HT-29 (cell line): ENCODE data around the gene MEF2A. TPM values are rescaled to one million over a fixed set of nuclear protein-coding genes. Genes with fewer than 3 reads are reported as not detected.

Experiments
- DNase-seq: peaks from one replicate; pipeline ENCODE4 v3.0.0-alpha.2; 2015; ENCODE audit warnings: low spot score
- total RNA-seq: library from RNA; depleted of rRNA; stranded (reverse); fragments of >200 nt; shearing (Covaris generic); gene quantifications from 2 replicates; pipeline ENCODE4 v1.2.3, GENCODE V29; 2014

MEF2A gene
- total RNA-seq, 1 experiment from 2014 or later, result 22.3 TPM

DNA sequence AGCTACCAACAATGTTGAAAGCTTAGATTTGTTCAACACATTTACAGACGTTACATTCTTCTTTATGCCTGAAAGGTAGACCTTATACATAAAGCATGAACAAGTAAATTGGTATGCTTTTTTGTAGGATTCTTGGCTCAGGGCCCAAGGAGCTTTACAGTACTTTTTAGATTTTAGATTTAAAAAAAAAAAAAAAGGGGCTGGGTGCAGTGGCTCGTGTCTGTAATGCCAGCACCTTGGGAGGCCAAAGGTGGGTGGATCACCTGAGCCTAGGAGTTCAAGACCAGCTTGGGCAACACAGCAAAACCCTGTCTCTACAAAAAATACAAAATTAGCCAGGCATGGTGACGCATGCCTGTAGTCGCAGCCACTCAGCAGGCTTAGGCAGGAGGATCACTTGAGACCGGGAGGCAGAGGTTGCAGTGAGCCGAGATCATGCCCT is 39.7 kb downstream of the MEF2A start:
- DNase-seq, result no peak

DNA sequence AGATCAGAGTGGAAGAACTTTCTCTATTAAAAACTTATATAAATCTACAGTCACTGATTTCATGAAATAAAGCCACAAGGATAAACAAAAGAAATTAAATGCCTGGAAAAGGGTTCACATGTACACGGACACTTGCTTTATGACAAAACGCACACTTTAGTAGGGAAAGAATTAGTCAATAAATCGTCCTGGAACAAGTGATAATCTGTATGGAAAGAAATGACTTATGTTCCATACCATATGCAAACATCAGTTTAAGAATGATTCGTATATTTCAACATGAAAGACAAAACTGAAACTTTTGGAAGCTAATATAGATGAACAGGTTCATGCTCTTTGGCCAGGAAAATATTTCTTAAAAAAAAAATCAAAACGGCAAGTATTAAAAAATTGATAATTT is 40.2 kb downstream of the MEF2A start:
- DNase-seq, result no peak

DNA sequence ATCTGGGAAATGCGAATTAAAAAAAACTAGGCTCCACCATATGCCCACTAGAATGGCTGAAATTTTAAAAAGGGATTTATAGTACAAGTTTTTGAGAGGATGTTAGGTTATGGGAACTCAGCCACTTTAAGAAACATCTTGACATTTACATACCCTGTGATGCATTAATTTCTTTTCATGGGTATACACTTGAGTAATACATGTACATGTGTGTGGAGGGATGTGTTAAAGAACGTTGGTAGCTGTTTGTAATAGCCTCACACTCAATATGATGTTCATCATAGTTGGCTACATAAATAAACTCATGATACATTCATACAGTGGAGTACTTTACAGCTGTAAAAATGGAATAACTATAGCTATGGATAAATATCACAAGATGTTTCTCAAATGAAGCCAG is 40.9 kb downstream of the MEF2A start:
- no peak for DNase-seq

DNA sequence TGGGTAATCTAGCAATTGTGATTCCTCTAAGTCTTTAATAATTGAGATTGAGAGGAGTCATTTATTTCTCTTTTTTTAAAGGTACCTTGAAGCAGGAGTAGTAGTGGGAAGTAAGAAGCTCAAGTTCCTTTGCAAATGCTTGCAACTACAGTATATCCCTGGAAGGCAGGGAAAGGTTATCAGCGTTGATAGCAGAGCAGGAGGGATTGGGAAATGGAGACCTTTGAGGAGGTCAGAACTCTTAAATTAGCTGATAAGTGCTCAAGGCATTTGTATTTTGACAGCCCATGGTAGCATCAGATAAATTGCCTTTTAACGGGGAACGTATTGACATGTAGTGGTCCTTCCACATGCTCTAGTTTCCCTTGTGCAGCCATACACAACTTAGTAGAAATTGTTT is 47.7 kb downstream of the MEF2A start:
- DNase-seq, result no peak

DNA sequence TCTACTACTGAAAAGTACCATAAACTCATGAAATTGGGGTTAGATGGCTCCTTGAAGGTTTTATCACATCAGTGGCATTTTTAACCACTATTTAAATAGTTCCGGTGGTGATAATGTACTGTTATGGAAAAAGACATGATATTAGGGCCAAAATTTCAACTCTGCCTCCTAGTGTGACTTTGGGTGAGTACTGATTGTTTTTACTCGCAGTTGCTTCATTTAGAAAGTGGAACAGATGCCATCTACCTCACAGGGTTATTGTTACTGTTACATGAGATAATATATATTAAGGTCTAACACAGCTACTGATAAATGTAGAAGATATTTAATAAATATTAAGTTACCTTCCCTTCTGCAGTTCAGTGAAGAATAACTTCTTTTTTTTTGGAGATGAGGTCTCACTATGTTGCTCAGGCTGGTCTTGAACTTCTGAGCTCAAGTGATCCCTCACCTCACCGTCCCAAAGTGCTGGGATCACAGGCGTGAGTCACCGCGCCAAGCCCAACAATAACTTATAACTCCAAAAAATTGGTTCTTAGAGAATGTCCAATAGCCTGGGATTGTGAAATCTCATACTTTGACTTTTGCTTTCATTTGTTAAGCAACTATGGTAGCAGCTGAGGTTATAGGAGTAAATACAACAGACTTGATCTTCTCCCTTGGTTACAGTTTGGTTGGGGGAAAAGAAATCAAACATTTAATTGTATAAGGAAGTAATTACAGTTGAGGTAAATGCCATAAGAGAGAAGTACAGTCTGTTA is 48.3 kb downstream of the MEF2A start:
- no peak for DNase-seq

DNA sequence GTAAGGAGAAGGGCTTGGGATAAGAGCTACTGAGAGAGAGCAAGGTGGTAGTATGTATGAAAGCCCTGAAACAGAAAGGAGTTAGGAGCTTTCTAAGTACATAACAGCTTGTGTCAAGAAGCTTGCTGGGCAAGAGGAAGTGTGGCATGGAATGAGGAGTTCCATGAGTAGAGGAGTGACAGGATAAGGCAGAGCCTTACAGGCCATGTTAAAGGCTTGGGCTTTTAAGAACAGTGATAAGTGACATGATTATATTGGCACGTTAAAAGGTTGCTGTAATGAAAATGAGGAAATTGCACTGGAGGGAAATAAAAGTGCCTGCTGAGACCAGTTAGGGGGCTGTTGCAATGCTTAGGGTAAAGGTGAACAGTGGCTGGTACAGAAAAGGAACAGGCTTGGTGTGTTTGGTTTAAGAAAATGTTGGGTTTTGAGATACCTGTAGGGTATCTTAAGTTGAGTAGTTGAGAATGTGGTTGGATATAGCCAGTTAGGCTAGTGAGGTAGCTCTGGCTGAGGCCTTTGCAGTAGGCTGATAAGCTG is 49.0 kb downstream of the MEF2A start:
- peak; percentile 30 for DNase-seq

DNA sequence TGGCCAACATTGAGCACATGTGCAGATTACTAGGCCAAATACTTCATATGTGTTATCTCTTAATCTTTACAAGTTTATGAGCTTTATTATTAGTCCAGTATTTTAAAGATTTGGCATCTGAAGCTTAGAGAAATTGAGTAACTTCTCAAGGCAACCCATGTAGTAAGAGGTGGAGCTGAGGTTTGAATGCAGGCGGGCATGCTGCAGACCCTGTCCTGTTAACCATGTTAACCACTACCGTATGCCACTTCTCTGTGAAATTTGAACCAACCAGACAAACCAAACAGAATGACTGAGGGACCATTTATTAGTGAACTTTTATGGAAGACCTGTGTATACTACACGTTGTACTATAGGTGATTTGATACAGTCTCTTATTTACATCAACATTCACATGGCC is 49.7 kb downstream of the MEF2A start:
- no peak for DNase-seq

DNA sequence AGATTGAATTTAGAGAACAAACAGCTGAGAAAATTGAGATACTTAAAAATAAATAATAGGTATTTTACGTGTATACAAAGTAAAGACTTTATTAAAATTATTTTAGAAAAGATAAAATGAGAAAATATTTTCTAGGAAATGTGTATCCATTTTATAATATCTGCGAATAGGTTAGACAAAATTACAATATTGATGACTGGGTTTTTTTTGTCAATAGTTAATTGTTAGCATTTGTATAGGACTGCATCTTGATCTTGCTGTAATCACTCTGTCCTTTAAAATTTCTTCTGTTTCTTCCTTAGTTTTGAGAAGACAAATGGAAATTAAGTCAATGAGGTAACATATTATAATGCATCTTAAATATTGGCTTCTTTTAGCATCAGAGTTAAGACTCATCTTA is 50.3 kb downstream of the MEF2A start:
- no peak for DNase-seq

DNA sequence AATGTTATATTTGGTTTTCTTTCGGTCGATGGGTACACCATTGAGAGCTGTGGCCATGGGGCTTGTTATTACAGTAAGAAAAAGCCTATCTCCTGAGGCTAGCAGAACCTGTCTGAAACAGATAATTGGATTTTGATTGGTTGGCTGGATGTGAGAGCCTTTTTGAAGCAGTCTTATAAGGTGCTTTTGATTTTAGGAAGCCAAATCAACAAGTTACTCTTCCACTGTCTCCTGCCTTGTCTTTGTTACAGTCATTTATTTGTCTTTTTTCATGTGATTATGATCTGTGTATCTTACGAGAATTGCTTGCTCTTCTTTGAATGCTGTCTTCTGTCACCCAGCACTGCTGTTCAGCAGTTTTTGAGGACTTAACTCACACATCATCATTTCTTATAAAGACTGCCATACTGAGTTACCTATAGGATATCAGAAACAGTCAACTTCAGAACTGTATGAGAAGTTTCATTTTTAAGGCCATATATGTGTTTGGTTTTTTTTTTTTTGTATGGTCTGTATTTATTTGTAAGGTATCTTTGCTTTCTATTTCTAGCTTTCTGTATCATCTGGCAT is 51.1 kb downstream of the MEF2A start:
- no peak for DNase-seq

DNA sequence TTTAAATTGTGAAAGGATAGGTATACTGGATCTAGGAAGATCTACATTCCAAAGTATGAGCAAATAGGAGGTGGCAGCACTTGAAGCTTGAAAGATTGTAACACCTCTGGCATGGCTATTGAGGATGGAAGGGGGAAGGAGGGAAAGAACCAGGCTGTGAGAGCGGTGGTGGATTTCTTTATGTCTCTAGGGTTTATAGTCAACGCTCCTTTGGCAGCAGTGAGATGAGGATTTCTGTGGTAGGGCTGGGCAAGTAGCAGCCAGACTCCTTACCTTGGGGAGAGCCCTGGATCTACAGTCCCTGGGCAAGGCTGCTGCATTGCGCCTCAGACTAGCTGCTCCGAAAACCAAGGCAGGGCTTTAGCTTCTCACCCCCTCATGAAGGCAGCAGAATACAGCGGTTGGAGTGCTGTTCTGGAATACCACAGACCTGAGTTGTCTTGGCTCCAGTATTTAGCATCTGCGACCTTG is 53.2 kb downstream of the MEF2A start:
- DNase-seq, result no peak

DNA sequence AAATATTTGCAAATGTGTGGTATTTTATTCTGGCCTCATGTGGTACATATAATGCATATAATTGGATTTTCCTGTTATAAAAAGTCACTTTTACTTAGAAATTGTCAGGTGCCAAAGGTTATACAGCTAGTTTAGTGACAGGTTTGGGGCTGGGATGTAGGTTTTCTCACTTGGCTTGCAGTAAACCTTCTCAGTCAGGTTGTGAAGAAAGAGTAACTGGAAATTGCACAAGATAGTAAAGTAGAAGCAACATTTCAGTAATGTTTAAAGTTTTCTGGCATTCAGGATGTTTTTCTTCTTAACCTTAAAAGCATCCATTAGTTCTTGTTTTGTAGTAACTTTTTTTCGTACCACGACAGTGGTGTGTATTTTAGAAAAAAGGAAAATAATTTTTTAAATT is 53.9 kb downstream of the MEF2A start:
- no peak for DNase-seq

DNA sequence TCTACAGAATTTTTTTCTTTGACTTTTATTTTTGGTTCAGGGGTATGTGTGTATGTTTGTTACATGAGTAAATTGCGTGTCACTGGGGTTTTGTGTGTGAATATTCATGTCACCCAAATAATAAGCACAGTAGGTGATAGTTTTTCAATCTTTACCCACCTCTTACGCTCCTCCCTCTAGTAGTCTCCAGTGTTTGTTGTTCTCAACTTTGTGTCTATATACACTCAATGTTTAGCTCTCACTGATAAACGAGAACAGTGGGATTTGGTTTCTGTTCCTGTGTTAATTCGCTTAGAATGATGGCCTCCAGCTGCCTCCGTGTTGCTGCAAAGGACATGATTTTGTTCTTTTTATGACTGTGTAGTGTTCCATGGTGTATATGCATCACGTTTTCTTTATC is 54.4 kb downstream of the MEF2A start:
- no peak for DNase-seq

DNA sequence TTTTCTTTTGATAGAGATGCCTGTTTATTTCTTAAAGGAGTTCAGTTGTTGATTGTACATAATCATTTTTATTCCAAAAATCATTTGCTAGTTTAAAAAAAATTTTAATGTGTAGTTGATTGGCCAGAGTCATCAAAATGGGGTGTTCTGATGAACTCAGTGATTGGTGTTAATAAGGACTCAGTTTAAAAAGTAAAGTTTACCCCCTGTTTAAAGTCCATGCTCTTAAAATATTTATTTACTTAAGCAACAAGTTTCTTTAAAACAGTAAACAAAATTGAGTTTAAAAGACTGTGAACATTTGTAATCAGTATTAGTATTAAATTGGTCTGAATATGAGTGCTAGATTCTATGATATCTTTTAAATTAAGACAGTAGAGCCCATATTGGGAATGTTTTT is 56.0 kb downstream of the MEF2A start:
- DNase-seq, result no peak

DNA sequence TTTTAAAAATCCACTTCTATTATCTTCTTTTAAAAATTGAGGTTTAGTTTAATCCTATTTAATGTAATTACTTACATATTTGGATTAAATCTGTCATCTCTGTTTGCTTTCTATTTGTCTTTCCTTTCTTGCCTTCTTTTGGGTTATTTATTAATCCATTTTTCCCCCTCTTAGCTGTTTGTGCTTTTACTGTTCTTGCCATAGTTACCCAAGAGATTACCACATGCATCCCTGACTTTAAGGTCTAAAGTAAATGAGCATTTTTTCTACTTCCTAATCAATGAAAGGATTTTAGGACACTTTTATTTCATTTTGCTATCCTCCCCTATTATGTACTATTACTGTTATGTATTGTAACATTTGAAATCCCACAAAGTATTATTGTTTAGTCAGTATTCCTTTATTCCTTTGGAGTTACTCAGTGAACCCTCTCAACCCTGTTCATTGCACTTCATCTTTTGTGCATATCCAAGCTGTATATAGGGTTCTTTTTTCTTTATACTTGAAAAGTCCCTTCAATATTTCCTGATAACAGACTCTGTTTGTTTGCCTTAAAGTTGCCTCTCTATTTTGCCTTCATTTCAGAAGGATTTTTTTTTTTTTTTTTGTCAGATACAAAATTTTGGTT is 62.7 kb downstream of the MEF2A start:
- no peak for DNase-seq

DNA sequence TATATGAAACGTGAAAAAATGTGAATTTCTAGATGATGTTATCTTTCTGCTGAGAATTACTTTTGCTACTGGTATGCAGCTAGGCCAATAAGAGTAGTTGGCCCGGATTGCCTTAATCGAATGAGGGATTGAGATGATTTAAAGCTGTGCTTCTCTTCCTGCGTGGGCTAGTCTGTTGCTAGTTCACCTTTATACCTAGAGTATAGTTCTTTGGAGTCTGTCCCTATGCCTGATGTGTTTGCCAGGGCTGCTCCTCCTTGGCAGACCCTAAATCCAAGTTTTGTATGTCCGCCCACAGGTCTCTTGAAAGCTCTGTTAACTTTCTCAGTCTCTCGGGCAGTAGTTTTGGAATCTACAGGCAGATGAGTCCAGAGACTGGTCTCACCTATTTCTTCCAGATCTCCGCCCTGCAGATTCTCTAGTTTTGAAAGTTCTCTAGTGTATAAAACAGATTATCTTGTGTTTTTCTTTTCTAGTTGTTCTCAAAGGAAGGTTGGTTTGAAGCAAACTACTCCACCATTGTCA is 64.9 kb downstream of the MEF2A start:
- no peak for DNase-seq

DNA sequence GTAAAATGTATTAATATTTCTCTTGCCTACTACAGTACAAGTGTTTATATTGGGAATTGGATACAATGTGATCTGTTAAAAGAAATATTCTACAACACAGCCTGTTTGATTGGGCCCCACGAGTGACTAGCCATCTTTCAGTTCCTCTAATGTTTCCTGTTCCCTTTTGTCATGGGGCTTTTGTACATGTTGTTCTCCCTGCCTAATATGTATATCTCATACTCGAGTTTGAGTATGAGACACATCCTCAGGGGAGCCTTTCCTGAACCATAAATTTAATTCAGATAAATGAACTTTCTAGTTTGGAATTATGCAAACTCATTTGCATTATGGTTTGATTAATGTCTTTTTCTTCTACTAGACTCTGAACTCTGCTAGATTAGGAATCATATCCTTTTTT is 65.5 kb downstream of the MEF2A start:
- no peak for DNase-seq

DNA sequence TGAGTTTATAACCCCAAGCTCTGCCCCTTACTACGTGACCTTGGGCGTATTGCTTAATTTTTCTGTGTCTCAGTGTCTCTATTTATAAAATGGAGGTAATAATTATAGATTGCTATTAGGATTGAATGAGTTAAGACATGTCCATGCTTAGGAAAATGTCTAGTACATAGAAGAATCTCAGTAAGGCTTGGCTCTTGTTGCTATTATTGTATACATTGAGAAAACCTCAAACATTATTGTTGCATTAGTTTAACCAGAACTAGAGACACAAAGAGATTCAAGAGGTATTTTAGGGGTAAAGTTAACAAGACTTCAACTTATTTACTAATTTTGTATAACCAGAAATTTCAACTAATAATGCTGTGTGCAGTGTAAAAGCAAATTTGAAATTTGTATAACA is 66.7 kb downstream of the MEF2A start:
- DNase-seq, result no peak

DNA sequence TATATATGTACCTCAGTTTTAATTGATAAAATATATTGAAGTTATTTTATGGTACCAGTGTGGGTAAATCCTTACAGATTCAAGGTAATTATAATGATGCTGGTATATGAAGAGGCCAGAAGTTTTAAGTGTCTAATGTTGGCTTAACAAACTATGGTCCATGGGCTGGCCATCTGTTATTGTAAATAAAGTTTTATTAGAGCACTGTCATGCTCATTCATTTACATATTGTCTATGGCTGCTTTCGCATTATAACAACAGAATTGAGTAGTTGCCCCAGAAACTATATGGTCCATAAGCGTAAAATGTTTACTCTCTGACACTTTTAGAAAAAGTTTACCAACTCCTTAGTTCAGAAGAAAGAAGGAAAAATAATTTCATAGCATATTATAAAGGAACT is 67.9 kb downstream of the MEF2A start:
- no peak for DNase-seq

DNA sequence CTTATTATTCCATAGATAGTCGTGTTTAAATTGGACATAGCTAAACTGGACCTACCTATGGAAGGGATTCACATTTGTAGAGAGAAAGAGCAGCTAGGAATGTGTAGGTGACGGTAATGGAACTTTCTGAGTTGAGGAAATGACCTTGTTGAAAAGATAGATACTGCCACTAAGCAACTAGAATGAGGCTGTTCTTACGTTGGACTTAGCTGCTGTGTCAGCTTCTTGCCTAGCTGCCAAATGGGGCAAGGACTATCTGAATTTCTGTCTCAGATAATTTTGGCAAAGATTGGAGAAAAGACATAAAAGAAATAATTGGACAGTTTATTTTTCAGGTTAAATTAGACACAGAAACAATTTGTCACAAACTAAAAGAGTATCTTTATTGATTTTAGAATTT is 68.8 kb downstream of the MEF2A start:
- no peak for DNase-seq

DNA sequence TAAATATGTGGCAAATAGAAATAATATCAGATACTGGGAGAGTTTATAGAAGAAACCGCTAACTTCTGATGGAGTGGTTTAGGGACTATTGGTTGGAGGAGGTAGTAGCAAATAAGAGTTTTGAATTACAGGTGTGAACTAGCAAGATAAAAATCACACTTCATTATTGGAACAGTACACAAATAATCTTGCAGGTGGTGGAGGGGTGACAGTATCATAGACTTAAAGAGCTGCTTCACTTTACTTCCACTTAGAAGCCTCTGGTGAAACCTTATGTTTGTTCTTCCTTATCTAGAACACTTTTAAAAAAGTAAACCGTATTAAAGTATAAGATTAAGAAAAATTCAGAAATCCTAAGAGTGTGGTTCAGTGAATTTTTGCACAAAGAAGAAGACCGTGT is 69.4 kb downstream of the MEF2A start:
- DNase-seq, result no peak

DNA sequence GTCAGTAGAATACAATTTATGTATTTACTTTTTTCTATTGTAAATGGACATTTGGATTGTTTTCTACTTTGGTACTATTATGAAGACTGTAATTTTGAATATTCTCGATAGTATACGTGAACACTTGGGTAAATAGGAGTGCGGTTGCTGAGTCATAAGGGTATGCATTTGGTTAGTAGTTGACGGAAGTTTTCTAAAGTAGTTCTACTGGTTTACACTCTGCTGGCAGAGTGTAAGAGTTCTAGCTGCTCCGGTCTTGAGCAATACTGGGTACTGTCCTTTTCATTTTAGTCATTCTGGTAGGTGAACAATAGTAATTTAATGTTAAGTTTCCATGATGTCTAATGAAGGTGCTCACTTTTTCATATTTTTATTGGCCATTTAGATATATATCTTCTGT is 70.0 kb downstream of the MEF2A start:
- no peak for DNase-seq

DNA sequence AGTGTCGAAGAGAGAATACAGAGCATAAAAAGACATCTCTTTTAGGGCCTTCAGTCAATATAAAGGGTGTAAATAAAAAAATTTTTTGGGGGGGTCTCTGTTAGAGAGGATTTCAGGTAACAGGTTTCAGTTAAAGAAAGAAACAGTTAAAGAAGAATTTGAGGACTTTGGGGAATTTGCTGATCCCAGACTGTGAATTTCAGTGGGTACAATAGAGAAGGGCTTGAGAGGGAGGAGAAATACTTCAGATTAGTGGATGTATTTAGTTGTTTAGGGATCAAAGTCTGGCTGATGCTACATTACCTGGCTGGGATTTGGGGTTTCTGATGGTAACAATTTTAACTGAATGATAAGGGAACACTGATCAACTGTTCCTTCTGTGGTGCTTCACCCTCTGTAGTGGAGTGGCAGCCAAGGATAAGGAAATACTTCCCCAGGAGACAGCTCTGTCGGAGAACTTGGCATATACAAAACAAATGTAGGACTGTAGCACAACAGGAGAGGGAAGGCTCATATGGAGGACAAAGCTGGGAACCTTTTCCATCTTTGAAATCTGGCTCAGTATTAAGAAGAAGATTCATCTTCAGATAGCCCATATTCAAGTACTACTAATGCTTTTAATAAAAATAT is 79.2 kb downstream of the MEF2A start:
- DNase-seq, result no peak
